Stimulated activated CD8-positive, alpha-beta memory T cell treated with anti-CD3 and anti-CD28 coated beads, Interleukin-4, amount 100 ng/mL, for 4 hours (primary cell): Measurements from ENCODE around the gene RNF125.
A peak's percentile ranks its signal among the peaks of the same experiment; 100 is the strongest.
"Not testable (repeated sequence)": the region's sequence is repeated elsewhere in the genome, so short reads cannot be mapped to it uniquely, and the experiment has no call there.

Experiments used
- DNase-seq, 2 donors: peaks; one replicate each; pipeline ENCODE4 v3.0.0-alpha.2; 2020; ENCODE audit warnings: low read depth in 2 of 2, low spot score in 1 of 2

RNF125 gene

GRCh38 chr18:32018331-32019250 lies at the start of gene RNF125:
Gene RNF125 (plus strand): TSS chr18:32018825. CDS start chr18:32018864, 39 bp downstream.
- DNase-seq, result peak; percentile 66 to 79

- DNase-seq, result no peak
Observed at GRCh38 chr18:31970617-31971016, 48.0 kb upstream of the RNF125 start.

- no peak for DNase-seq
Observed at GRCh38 chr18:31973929-31974546, 44.6 kb upstream of the RNF125 start.

GRCh38 chr18:31976242-31976641 lies 42.4 kb upstream of the RNF125 start:
- DNase-seq, result no peak

- no peak for DNase-seq
Observed at GRCh38 chr18:31977270-31977872, 41.3 kb upstream of the RNF125 start.

GRCh38 chr18:31978616-31979015 lies 40.0 kb upstream of the RNF125 start:
- DNase-seq, result no peak

- DNase-seq, result no peak
Observed at GRCh38 chr18:31979714-31980113, 38.9 kb upstream of the RNF125 start.

GRCh38 chr18:31980863-31981262 lies 37.8 kb upstream of the RNF125 start:
- DNase-seq, result no peak

- DNase-seq, result no peak
Observed at GRCh38 chr18:31983020-31983419, 35.6 kb upstream of the RNF125 start.

GRCh38 chr18:31983976-31984375 lies 34.6 kb upstream of the RNF125 start:
- DNase-seq, result no peak

GRCh38 chr18:31990823-31991222 lies 27.8 kb upstream of the RNF125 start:
- DNase-seq, result no peak

GRCh38 chr18:31996007-31996406 lies 22.6 kb upstream of the RNF125 start:
- no peak for DNase-seq

GRCh38 chr18:31998880-31999412 lies 19.7 kb upstream of the RNF125 start:
- DNase-seq, result no peak

GRCh38 chr18:32001141-32001540 lies 17.5 kb upstream of the RNF125 start:
- not testable (repeated sequence) for DNase-seq

GRCh38 chr18:32003822-32004221 lies 14.8 kb upstream of the RNF125 start:
- DNase-seq, result not testable (repeated sequence)

GRCh38 chr18:32010124-32010721 lies 8.4 kb upstream of the RNF125 start:
- DNase-seq, result no peak

GRCh38 chr18:32011193-32011592 lies 7.4 kb upstream of the RNF125 start:
- no peak for DNase-seq

- DNase-seq, result peak; percentile 20 to 24
Observed at GRCh38 chr18:32019251-32019948, 775 bp downstream of the RNF125 start.

- peak in 1 of 2 donors; percentile 20 for DNase-seq
Observed at GRCh38 chr18:32019949-32020625, 1.5 kb downstream of the RNF125 start.
